Testis (tissue), 2 donors: ENCODE results near the gene ZFR.

Source experiments
- POLR2A ChIP-seq: fragments of 450-650 bp; IDR thresholded peaks from one replicate; pipeline ENCODE4 v1.6.1; 2017; ENCODE audit warnings: antibody characterized with exemption, mild to moderate bottlenecking, moderate library complexity
- TF ChIP-seq, protein P1 (sequence below), 3 experiments: fragments of 450-650 bp in 2 of 3; fragments of 200-600 bp in 1 of 3; sonication (generic) in 1 of 3; IDR thresholded peaks; one replicate each; pipeline ENCODE4 v1.5.1; 2016 to 2019; ENCODE audit warnings: antibody characterized with exemption in 3 of 3, mild to moderate bottlenecking in 2 of 3, moderate library complexity in 1 of 3

DNA sequence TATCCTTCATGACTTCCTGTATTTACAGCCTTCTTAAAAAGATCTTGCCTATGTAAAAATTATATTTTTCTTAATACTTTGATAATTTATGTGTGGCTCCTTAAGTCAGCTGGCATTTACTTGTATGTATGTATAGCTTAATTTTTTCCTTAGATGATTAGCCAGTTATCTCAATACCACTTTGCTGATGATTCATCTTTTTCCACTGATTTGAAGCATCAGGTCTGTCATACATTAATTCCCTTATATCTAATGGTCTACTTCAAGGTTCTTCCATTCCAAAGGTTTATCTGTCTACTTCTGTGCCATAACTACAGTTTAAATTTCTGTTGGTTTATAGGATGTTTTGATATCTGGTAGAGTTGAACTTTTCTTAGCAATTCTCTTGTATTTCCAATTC lies 86.9 kb downstream of the ZFR start:
- TF ChIP-seq, protein P1, sequence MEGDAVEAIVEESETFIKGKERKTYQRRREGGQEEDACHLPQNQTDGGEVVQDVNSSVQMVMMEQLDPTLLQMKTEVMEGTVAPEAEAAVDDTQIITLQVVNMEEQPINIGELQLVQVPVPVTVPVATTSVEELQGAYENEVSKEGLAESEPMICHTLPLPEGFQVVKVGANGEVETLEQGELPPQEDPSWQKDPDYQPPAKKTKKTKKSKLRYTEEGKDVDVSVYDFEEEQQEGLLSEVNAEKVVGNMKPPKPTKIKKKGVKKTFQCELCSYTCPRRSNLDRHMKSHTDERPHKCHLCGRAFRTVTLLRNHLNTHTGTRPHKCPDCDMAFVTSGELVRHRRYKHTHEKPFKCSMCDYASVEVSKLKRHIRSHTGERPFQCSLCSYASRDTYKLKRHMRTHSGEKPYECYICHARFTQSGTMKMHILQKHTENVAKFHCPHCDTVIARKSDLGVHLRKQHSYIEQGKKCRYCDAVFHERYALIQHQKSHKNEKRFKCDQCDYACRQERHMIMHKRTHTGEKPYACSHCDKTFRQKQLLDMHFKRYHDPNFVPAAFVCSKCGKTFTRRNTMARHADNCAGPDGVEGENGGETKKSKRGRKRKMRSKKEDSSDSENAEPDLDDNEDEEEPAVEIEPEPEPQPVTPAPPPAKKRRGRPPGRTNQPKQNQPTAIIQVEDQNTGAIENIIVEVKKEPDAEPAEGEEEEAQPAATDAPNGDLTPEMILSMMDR (IDR thresholded peaks at IDR 0.05), result no peak
- TF ChIP-seq POLR2A, result no peak
